Heart right ventricle (tissue), 16 donors: ENCODE data around the gene TM4SF18. TPM values are rescaled to one million over a fixed set of nuclear protein-coding genes. Genes with fewer than 3 reads are reported as not detected.

Experiments
- ATAC-seq, 8 donors: fragments of 200-7000 bp; cut with Tn5 transposase; one replicate each; pipeline ENCODE4 v1.9.1; 2020; ENCODE audit warnings: mild to moderate bottlenecking in 8 of 8, moderate library complexity in 8 of 8, moderate number of reproducible peaks in 1 of 8
- DNase-seq, 2 donors: peaks; one replicate each; pipeline ENCODE4 v3.0.0-alpha.2; 2020
- H3K27ac ChIP-seq, 10 donors: fragments of 200-600 bp; sonication (generic) in 2 of 10; one replicate each; pipeline versions ENCODE4 v1.5.0 to v1.8.0; 2020 to 2022; ENCODE audit warnings: mild to moderate bottlenecking in 3 of 10
- H3K27me3 ChIP-seq, 7 donors: fragments of 200-600 bp; one replicate each; pipeline ENCODE4 v1.8.0; 2021 to 2022; ENCODE audit warnings: mild to moderate bottlenecking in 2 of 7
- H3K36me3 ChIP-seq, 9 donors: fragments of 200-600 bp; sonication (generic) in 1 of 9; one replicate each; pipeline versions ENCODE4 v1.5.0 to v1.8.0; 2020 to 2022; ENCODE audit warnings: mild to moderate bottlenecking in 2 of 9
- H3K4me1 ChIP-seq, 9 donors: fragments of 200-600 bp; sonication (generic) in 1 of 9; one replicate each; pipeline versions ENCODE4 v1.5.0 to v1.8.0; 2020 to 2022; ENCODE audit warnings: mild to moderate bottlenecking in 4 of 9
- H3K4me3 ChIP-seq, 10 donors: fragments of 200-600 bp; sonication (generic) in 2 of 10; one replicate each; pipeline versions ENCODE4 v1.5.0 to v1.8.0; 2020 to 2022; ENCODE audit warnings: mild to moderate bottlenecking in 7 of 10, moderate library complexity in 2 of 10
- H3K9me3 ChIP-seq, 11 donors: fragments of 200-600 bp in 10 of 11; sonication (generic) in 2 of 11; one replicate each; pipeline versions ENCODE4 v1.5.0 to v1.8.0; 2013 to 2022; ENCODE audit warnings: mild to moderate bottlenecking in 2 of 11, control low read depth in 1 of 11, moderate library complexity in 1 of 11
- WGBS, 2 donors: extraction: QIAGEN DNeasy Blood & Tissue Kit; methylation state at CpG; one replicate each; pipeline ENCODE4 v1.1.7; 2013; ENCODE audit warnings: inconsistent platforms in 1 of 2; 5-methylcytosine and 5-hydroxymethylcytosine counted together
- intact Hi-C, 10 donors: fragments of 100-400 bp; cut with DNase I; formaldehyde crosslinking; loops; one replicate each; pipeline versions ENCODE4 v1.11.1 to v1.14.2; 2022
- long read RNA-seq, 3 donors: library from polyadenylated mRNA; unstranded; transcript quantifications; one replicate each; pipeline ENCODE4 v2.0.0, GENCODE V29; 2020 to 2021
- polyA plus RNA-seq, 2 donors: library from polyadenylated mRNA; stranded (reverse); fragments of 200-250 nt; gene quantifications; one replicate each; pipeline ENCODE4 v1.2.3, GENCODE V29; 2013
- total RNA-seq, 10 donors: library from RNA; stranded (reverse); fragmentation: NEBNext Ultra II Directional in 3 of 10; extraction: Animal tissue kit (Norgen Biotek cat#: 25700) in 3 of 10; gene quantifications; one replicate each; pipeline versions ENCODE4 v1.2.1 to v1.2.4, GENCODE V29; 2021 to 2023
- TF ChIP-seq, protein P1 (sequence below), 9 donors: fragments of 200-600 bp; sonication (generic) in 2 of 9; IDR thresholded peaks; one replicate each; pipeline versions ENCODE4 v1.5.0 to v1.8.0; 2021 to 2022; ENCODE audit warnings: antibody characterized with exemption in 9 of 9, mild to moderate bottlenecking in 5 of 9, moderate library complexity in 1 of 9
- donor health status: Arrhythmogenic right ventricular cardiomyopathy.
- donor health status: ischemic (EF 13 %, LVEDD 7.1; RV severe dilation, severe dysfunction).
- donor health status: healthy with polysubstance abuse.
- donor health status: DM: no; HTN: yes; CAD: no.
- donor health status: DM: no; HTN: no; CAD: no.
- donor health status: ischemic (EF 25% LVEDD 6.9; RV normal size, moderate dysfunction).
- donor health status: ischemic (EF 25% LVEDD 5.7; RV mildly dilated, moderate dysfunction).
- donor health status: healthy.
- donor health status: DM: yes; HTN: yes; CAD: no.
- donor health status: Ischemic cardiomyopathy.
- donor health status: ischemic (EF 35%, LVEDD 5.7; RV mildly dilated, moderate dysfunction).
- donor health status: nonischemic (EF 11% LVEDD 7.7; RV severe dilation, severe dysfunction).
- donor health status: DM: yes; HTN: yes; CAD: no.
- donor health status: PGD.
- donor health status: ischemic (EF 29% LVEDD 5.4; RV normal size, mild dysfunction).
- donor health status: nonischemic (EF 23%, LVEDD 6.1; RV moderate dilation, normal function).

The TM4SF18 gene, protein sequence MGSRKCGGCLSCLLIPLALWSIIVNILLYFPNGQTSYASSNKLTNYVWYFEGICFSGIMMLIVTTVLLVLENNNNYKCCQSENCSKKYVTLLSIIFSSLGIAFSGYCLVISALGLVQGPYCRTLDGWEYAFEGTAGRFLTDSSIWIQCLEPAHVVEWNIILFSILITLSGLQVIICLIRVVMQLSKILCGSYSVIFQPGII
- total RNA-seq (10 to 100 TPM in 6 of 10 donors, 1 to 10 TPM in 4; 4.1 to 21.2 (median 10.3) TPM), polyA plus RNA-seq (1 to 10 TPM; 6.0 TPM)
- long read RNA-seq, donor 1, partial matches to known transcripts: 0 of 6 reads
- long read RNA-seq, donor 1, other reads (novel, unspliced or antisense): 2 of 6 reads
- long read RNA-seq, donor 2, partial matches to known transcripts: 1 of 8 reads
- long read RNA-seq, donor 2, other reads (novel, unspliced or antisense): 2 of 8 reads
- long read RNA-seq, donor 3, transcript TM4SF18-201 (6 exons, 3,852 nt): major isoform, 6 of 14 reads
- long read RNA-seq, donor 3, partial matches to known transcripts: 1 of 14 reads
- long read RNA-seq, donor 3, other reads (novel, unspliced or antisense): 5 of 14 reads

DNA sequence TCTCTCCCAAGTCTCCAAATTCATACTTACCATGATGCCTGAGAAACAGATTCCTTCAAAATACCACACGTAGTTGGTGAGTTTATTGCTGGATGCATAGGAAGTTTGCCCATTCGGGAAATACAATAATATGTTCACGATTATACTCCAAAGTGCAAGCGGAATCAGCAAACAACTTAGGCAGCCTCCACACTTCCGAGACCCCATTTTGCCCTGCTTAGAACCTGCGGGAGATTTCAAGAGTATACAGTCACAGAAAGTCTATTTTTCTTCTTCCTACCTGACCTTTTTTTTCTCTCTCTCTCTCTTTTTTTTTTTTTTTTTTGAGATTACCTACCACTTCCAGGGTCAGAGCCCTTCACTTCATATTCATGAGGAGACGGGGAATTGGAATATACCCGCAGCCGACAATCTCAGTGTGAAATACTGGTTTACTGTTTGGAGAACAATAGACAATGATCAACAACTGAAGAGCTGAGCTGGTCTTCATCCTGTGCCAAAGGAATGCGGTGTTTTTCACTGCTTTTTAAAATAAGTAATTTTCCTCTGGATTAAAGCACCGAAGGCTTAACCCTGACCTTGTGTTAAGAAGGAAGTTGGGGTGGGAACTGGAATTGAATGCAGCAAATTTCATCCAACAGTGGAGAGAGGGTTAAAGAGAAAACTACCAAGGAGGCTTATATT, at the start of gene TM4SF18:
TSS of gene TM4SF18 (minus strand) at position 461 of the 684 bp plus-strand sequence. CDS start at position 207, 254 bp downstream.
- DNase-seq: no peak
- TF ChIP-seq, protein P1, sequence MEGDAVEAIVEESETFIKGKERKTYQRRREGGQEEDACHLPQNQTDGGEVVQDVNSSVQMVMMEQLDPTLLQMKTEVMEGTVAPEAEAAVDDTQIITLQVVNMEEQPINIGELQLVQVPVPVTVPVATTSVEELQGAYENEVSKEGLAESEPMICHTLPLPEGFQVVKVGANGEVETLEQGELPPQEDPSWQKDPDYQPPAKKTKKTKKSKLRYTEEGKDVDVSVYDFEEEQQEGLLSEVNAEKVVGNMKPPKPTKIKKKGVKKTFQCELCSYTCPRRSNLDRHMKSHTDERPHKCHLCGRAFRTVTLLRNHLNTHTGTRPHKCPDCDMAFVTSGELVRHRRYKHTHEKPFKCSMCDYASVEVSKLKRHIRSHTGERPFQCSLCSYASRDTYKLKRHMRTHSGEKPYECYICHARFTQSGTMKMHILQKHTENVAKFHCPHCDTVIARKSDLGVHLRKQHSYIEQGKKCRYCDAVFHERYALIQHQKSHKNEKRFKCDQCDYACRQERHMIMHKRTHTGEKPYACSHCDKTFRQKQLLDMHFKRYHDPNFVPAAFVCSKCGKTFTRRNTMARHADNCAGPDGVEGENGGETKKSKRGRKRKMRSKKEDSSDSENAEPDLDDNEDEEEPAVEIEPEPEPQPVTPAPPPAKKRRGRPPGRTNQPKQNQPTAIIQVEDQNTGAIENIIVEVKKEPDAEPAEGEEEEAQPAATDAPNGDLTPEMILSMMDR (IDR thresholded peaks at IDR 0.05): no peak
- no peaks in the 10 kb centered on the region for H3K9me3 ChIP-seq
- H3K4me3 ChIP-seq: peak within 1 kb of the TSS in 9 of 10 donors; percentile 8 to 55 (median 40)
- peaks cover 0 to 4% (median 0%) of the 10 kb centered on the region in 9 donors for H3K36me3 ChIP-seq
- peak in 4 of 8 donors; percentile 30 to 41 (median 33) for ATAC-seq
- intact Hi-C loops: loop anchor here in 1 of 10 donors (5.0 kb wide), 1 partner anchor 44 kb away; the partner anchor contains the start of gene TM4SF1
- peak within 1 kb of the TSS; percentile 43 to 85 (median 72) for H3K27ac ChIP-seq
- H3K4me1 ChIP-seq: peaks cover 0 to 34% (median 5%) of the 10 kb centered on the region in 9 donors
- WGBS, 2 donors: 55 to 57% methylated on average over 11 of the region's 11 CpGs
- no peaks in the 10 kb centered on the region for H3K27me3 ChIP-seq

DNA sequence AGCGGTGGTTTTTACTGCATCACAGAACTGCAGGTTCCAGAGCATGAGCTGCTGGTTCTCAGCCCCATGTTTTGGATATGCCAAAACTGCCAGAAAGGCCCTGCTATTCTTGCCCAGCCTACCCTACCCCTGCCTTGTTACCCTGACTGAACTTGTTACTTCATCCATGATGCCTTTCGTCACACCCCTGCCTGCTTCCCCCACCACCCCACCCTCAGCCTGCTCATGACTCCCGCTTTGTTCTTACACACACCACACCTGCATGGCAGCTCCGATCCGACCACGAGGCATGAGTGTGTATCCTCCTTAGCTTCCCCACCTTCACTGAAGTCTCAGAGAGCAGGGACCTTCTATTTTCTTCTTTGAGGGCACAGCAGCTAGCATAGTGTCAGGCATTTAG, 49.1 kb upstream of the TM4SF18 start:
- ATAC-seq (no peak), DNase-seq (no peak)
- H3K4me3 ChIP-seq: no peak overlapping the region
- H3K36me3 ChIP-seq: no peaks in the 10 kb centered on the region
- H3K27me3 ChIP-seq: no peaks in the 10 kb centered on the region
- no peaks in the 10 kb centered on the region for H3K9me3 ChIP-seq
- peak overlapping the region in 1 of 10 donors; percentile 51 for H3K27ac ChIP-seq
- TF ChIP-seq, protein P1 (IDR thresholded peaks at IDR 0.05): no peak
- intact Hi-C loops: no loop called here
- peaks cover 2 to 61% (median 32%) of the 10 kb centered on the region in 9 donors for H3K4me1 ChIP-seq
- WGBS, 2 donors: 86 to 87% methylated on average over 6 of the region's 6 CpGs

DNA sequence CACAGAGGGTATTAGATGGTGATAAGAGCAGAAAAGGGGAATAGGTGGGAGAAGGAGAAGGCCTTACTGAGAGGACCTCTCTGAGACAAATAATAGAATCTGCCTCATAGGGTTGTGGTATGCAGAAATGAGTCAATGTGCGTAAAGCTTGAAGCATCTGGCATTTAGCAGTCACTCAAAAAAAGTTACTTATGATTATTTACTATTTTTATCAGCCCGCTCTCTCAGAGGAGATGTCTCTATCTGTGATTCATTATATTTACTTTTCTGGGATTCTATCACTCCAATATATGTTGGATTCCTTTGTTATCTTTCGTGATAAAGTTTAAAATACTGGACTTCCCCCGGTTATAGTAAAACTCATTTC, 48.6 kb upstream of the TM4SF18 start:
- Histone ChIP-seq H3K4me1 (peaks cover 2 to 57% (median 27%) of the 10 kb centered on the region in 9 donors), H3K9me3 (no peaks in the 10 kb centered on the region), H3K36me3 (no peaks in the 10 kb centered on the region), H3K27ac (peak overlapping the region in 1 of 10 donors; percentile 51), H3K27me3 (no peaks in the 10 kb centered on the region), H3K4me3 (no peak overlapping the region)
- 68 to 76% methylated on average over 4 of the region's 4 CpGs for WGBS, 2 donors
- intact Hi-C loops: no loop called here
- TF ChIP-seq, protein P1 (IDR thresholded peaks at IDR 0.05): no peak
- no peak for DNase-seq
- ATAC-seq: no peak
